ENCODE data around the gene CYP2C18.

DNA sequence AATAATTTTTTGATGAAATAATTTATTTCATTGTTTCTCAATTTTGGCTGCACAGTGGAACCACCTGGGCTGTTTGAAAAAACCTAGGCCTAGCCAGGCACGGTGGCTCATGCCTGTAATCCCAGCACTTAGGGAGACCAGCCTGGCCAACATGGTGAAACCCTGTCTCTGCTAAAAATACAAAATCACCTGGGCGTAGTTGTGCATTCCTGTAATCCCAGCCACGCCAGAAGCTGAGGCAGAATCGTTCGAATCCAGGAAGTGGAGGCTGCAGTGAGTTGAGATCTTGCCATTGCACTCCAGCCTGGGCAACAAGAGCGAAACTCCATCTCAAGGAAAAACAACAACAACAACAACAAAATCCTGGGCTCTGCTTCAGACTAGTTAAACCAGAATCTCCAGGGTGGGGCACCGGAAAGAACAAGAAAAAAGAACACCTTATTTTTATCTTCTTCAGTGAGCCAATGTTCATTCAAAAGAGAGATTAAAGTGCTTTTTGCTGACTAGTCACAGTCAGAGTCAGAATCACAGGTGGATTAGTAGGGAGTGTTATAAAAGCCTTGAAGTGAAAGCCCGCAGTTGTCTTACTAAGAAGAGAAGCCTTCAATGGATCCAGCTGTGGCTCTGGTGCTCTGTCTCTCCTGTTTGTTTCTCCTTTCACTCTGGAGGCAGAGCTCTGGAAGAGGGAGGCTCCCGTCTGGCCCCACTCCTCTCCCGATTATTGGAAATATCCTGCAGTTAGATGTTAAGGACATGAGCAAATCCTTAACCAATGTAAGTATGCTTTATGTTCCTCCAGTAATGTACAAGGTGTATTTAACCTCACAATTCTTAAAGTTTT is at the start of gene CYP2C18:
- TF ChIP-seq NR3C1 (IDR thresholded peaks at IDR 0.05) = no peak
- TF ChIP-seq ZFP36 (IDR thresholded peaks at IDR 0.05; ENCODE audit: borderline replicate concordance, partially characterized antibody) = no peak
- no peak for TF ChIP-seq CEBPB (IDR thresholded peaks at IDR 0.05)
- TF ChIP-seq, protein P1, sequence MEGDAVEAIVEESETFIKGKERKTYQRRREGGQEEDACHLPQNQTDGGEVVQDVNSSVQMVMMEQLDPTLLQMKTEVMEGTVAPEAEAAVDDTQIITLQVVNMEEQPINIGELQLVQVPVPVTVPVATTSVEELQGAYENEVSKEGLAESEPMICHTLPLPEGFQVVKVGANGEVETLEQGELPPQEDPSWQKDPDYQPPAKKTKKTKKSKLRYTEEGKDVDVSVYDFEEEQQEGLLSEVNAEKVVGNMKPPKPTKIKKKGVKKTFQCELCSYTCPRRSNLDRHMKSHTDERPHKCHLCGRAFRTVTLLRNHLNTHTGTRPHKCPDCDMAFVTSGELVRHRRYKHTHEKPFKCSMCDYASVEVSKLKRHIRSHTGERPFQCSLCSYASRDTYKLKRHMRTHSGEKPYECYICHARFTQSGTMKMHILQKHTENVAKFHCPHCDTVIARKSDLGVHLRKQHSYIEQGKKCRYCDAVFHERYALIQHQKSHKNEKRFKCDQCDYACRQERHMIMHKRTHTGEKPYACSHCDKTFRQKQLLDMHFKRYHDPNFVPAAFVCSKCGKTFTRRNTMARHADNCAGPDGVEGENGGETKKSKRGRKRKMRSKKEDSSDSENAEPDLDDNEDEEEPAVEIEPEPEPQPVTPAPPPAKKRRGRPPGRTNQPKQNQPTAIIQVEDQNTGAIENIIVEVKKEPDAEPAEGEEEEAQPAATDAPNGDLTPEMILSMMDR (IDR thresholded peaks at IDR 0.05) = no peak
- no peak for TF ChIP-seq CHD4 (IDR thresholded peaks at IDR 0.05; ENCODE audit: borderline replicate concordance)

Measured in A549 (cell line).